ENCODE data around the gene TAS2R38.

DNA sequence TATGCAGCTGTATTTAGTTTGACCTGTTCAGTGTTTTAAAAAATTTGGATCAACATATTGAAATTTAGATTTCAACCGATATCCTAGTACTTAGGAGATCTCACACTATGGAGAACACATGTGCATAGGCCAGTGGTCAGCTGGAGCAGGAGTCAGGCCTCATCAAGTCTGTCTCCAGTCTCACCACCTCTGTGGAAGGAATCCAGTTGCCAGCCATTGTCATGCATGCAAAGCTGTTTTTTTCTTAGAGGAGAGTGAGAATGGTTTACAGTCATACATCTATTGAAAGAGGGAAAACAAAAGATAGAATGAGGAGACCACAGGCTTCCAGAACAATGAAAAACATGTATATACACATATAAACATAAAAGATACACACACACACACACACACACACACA, 19.2 kb downstream of the TAS2R38 start:
- TF ChIP-seq, protein P1, sequence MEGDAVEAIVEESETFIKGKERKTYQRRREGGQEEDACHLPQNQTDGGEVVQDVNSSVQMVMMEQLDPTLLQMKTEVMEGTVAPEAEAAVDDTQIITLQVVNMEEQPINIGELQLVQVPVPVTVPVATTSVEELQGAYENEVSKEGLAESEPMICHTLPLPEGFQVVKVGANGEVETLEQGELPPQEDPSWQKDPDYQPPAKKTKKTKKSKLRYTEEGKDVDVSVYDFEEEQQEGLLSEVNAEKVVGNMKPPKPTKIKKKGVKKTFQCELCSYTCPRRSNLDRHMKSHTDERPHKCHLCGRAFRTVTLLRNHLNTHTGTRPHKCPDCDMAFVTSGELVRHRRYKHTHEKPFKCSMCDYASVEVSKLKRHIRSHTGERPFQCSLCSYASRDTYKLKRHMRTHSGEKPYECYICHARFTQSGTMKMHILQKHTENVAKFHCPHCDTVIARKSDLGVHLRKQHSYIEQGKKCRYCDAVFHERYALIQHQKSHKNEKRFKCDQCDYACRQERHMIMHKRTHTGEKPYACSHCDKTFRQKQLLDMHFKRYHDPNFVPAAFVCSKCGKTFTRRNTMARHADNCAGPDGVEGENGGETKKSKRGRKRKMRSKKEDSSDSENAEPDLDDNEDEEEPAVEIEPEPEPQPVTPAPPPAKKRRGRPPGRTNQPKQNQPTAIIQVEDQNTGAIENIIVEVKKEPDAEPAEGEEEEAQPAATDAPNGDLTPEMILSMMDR (IDR thresholded peaks at IDR 0.05): no peak
- TF ChIP-seq POLR2AphosphoS5 (IDR thresholded peaks at IDR 0.05): no peak

All from stomach (tissue), 4 donors.